Measurements from ENCODE around the gene ZC3H18. TPM values are rescaled to one million over a fixed set of nuclear protein-coding genes. Genes with fewer than 3 reads are reported as not detected.

The ZC3H18 gene
- total RNA-seq, 1 experiment from 2014 or later = 11.8 TPM

- POLR2A ChIA-PET (ENCODE audit: unreplicated experiment) = no interaction called here
- no TSS peak for BruUV-seq (replicated peaks)
- DNase-seq (no peak), ATAC-seq (no peak)
- TF ChIP-seq CTCF (conservative IDR thresholded peaks at IDR 0.05; ENCODE audit: low read depth, low read length) = no peak
- TF ChIP-seq EZH2phosphoT487 (IDR thresholded peaks at IDR 0.05; ENCODE audit: borderline replicate concordance, low read length) = no peak
- TF ChIP-seq EZH2 (IDR thresholded peaks at IDR 0.05; ENCODE audit: low read length, unreplicated experiment) = no peak
- Histone ChIP-seq H3K4me1 (ENCODE audit: insufficient read depth, low read length) (no peaks in the 10 kb centered on the region), H3K27ac (ENCODE audit: low read length) (no peak overlapping the region), H3K27me3 (ENCODE audit: low read length) (no peaks in the 10 kb centered on the region), H3K36me3 (ENCODE audit: low read depth, low read length) (no peaks in the 10 kb centered on the region; the same call in 1 of the 2 replicates), H3K9me2 (replicated peaks; ENCODE audit: low read length) (no peaks in the 10 kb centered on the region), H3F3A (ENCODE audit: low read length, unreplicated experiment) (no peaks in the 10 kb centered on the region), H2AFZ (ENCODE audit: low read length) (no peak overlapping the region), H3K4me3 (ENCODE audit: low read length) (no peak overlapping the region), H3K9ac (ENCODE audit: low read length) (no peak overlapping the region), H3K4me2 (ENCODE audit: low read length) (no peak overlapping the region), H4K20me1 (ENCODE audit: low read length) (no peaks in the 10 kb centered on the region), H3K9me3 (ENCODE audit: low read length) (no peaks in the 10 kb centered on the region), H3K79me2 (ENCODE audit: low read length) (no peaks in the 10 kb centered on the region)
- intact Hi-C loops (cut with micrococcal nuclease) = no loop called here
- CTCF ChIA-PET = no interaction called here
Observed at GRCh38 chr16:88619859-88620815, 49.9 kb downstream of the ZC3H18 start.

- Histone ChIP-seq H3K79me2 (ENCODE audit: low read length) (no peaks in the 10 kb centered on the region), H3F3A (ENCODE audit: low read length, unreplicated experiment) (no peaks in the 10 kb centered on the region), H3K9ac (ENCODE audit: low read length) (no peak overlapping the region), H3K36me3 (ENCODE audit: low read depth, low read length) (no peaks in the 10 kb centered on the region; the same call in 1 of the 2 replicates), H3K9me3 (ENCODE audit: low read length) (no peaks in the 10 kb centered on the region), H4K20me1 (ENCODE audit: low read length) (no peaks in the 10 kb centered on the region), H3K4me2 (ENCODE audit: low read length) (no peak overlapping the region), H3K4me1 (ENCODE audit: insufficient read depth, low read length) (no peaks in the 10 kb centered on the region), H3K4me3 (ENCODE audit: low read length) (no peak overlapping the region), H3K27ac (ENCODE audit: low read length) (no peak overlapping the region), H3K9me2 (replicated peaks; ENCODE audit: low read length) (no peaks in the 10 kb centered on the region), H2AFZ (ENCODE audit: low read length) (no peak overlapping the region), H3K27me3 (ENCODE audit: low read length) (no peaks in the 10 kb centered on the region)
- TF ChIP-seq EZH2phosphoT487 (IDR thresholded peaks at IDR 0.05; ENCODE audit: borderline replicate concordance, low read length) = no peak
- no peak for TF ChIP-seq EZH2 (IDR thresholded peaks at IDR 0.05; ENCODE audit: low read length, unreplicated experiment)
- POLR2A ChIA-PET (ENCODE audit: unreplicated experiment) = no interaction called here
- CTCF ChIA-PET = no interaction called here
- intact Hi-C loops (cut with micrococcal nuclease) = no loop called here
- no TSS peak for BruUV-seq (replicated peaks)
- DNase-seq (no peak), ATAC-seq (no peak)
Observed at GRCh38 chr16:88622125-88622524, 51.9 kb downstream of the ZC3H18 start.

- Histone ChIP-seq H4K20me1 (ENCODE audit: low read length) (no peaks in the 10 kb centered on the region), H3K36me3 (ENCODE audit: low read depth, low read length) (no peaks in the 10 kb centered on the region; the same call in 1 of the 2 replicates), H3K9ac (ENCODE audit: low read length) (no peak overlapping the region), H3K27me3 (ENCODE audit: low read length) (no peaks in the 10 kb centered on the region), H3K79me2 (ENCODE audit: low read length) (no peaks in the 10 kb centered on the region), H3K4me3 (ENCODE audit: low read length) (no peak overlapping the region), H3K9me3 (ENCODE audit: low read length) (no peaks in the 10 kb centered on the region), H3F3A (ENCODE audit: low read length, unreplicated experiment) (no peaks in the 10 kb centered on the region), H3K27ac (ENCODE audit: low read length) (no peak overlapping the region), H2AFZ (ENCODE audit: low read length) (no peak overlapping the region), H3K9me2 (replicated peaks; ENCODE audit: low read length) (no peaks in the 10 kb centered on the region), H3K4me1 (ENCODE audit: insufficient read depth, low read length) (no peaks in the 10 kb centered on the region), H3K4me2 (ENCODE audit: low read length) (no peak overlapping the region)
- ChIA-PET POLR2A (ENCODE audit: unreplicated experiment) (no interaction called here), CTCF (no interaction called here)
- intact Hi-C loops (cut with micrococcal nuclease) = no loop called here
- ATAC-seq = no peak
- BruUV-seq (replicated peaks) = no TSS peak
- TF ChIP-seq CTCF (conservative IDR thresholded peaks at IDR 0.05; ENCODE audit: low read depth, low read length) (no peak), EZH2 (IDR thresholded peaks at IDR 0.05; ENCODE audit: low read length, unreplicated experiment) (no peak), EZH2phosphoT487 (IDR thresholded peaks at IDR 0.05; ENCODE audit: borderline replicate concordance, low read length) (no peak)
- DNase-seq = no peak
Observed at GRCh38 chr16:88622866-88623265, 52.7 kb downstream of the ZC3H18 start.
